Measurements from ENCODE around the gene ZNF212.

Gene ZNF212

DNA sequence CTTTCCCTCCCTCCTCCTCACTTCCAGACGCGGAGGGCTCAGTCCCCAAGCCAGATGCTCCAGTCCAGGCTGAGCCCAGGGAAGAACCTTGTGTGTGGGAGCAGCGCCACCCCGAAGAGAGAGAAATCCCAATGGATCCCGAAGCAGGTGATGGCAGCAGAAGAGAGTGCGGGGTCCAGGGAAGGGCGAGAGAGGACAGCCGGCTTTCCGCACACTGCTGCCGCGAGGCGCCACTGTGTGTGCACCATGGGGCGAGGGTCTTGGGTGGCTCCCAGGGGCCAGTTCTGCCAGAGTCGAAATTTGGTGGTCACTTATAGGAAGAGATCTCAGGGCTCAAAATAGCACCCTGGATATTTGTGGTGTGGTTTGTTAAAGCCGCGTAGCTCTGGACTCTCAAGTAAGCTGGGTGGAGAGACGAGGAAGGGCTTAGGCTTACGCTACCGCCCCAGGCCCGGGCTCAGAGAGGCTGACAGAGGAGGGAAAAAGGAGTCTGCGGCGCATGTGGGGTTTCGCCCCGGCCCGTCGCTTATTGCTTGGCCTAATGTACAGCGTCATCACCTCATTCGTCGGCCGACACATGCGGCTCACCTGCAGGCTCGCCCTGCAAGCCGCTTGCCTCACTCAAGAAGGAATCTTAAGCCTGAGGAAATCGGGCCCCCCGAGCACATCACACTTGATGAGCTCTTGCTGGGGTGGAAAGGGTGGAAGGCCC is 32.0 kb upstream of the ZNF212 start:
- POLR2A ChIA-PET, result no interaction called here
- TF ChIP-seq, protein P1, sequence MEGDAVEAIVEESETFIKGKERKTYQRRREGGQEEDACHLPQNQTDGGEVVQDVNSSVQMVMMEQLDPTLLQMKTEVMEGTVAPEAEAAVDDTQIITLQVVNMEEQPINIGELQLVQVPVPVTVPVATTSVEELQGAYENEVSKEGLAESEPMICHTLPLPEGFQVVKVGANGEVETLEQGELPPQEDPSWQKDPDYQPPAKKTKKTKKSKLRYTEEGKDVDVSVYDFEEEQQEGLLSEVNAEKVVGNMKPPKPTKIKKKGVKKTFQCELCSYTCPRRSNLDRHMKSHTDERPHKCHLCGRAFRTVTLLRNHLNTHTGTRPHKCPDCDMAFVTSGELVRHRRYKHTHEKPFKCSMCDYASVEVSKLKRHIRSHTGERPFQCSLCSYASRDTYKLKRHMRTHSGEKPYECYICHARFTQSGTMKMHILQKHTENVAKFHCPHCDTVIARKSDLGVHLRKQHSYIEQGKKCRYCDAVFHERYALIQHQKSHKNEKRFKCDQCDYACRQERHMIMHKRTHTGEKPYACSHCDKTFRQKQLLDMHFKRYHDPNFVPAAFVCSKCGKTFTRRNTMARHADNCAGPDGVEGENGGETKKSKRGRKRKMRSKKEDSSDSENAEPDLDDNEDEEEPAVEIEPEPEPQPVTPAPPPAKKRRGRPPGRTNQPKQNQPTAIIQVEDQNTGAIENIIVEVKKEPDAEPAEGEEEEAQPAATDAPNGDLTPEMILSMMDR (IDR thresholded peaks at IDR 0.05; ENCODE audit: control extremely low read depth, extremely low read depth, low read depth, missing control alignments), result no peak
- CTCF ChIA-PET, result interaction anchor here (1.5 to 1.6 kb wide), 2 partner anchors 33 to 72 kb away, joined by 3 to 4 read pairs; no protein-coding TSS in a partner anchor
- DNase-seq (ENCODE audit: extremely low spot score), result no peak

- TF ChIP-seq, protein P1 (IDR thresholded peaks at IDR 0.05; ENCODE audit: control extremely low read depth, extremely low read depth, low read depth, missing control alignments), result peak; percentile 58
- peak; percentile 70 for DNase-seq (ENCODE audit: extremely low spot score)
- ChIA-PET CTCF (interaction anchor here (0.7 to 3.0 kb wide), 5 partner anchors 12 to 286 kb away, joined by 3 to 15 read pairs (median 4); partner anchors contain the start of gene ZNF282), POLR2A (no interaction called here)
Observed at GRCh38 chr7:149209518-149210269, 29.8 kb upstream of the ZNF212 start.

DNA sequence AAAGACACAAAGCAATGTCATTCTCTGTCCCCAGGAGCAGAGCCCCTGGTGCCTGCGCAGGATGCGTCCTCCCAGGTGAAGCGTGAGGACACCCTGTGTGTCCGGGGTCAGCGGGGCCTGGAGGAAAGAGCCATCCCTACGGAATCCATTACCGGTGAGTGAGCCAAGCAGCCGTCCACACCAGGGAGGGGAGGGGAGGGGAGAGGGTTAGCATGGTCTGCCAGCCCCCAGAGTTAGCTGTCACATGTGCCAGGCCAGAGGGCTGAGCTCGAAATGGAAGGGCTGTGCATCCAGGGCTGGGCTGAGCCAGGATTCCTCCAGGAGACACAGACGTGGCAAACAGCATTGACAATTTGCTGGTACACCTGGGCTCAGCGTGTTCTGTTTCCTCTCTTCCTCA is 28.9 kb upstream of the ZNF212 start:
- ChIA-PET CTCF (interaction anchor here (0.7 to 3.0 kb wide), 5 partner anchors 13 to 285 kb away, joined by 3 to 15 read pairs (median 4); partner anchors contain the start of gene ZNF282), POLR2A (no interaction called here)
- TF ChIP-seq, protein P1 (IDR thresholded peaks at IDR 0.05; ENCODE audit: control extremely low read depth, extremely low read depth, low read depth, missing control alignments), result no peak
- DNase-seq (ENCODE audit: extremely low spot score), result no peak

DNA sequence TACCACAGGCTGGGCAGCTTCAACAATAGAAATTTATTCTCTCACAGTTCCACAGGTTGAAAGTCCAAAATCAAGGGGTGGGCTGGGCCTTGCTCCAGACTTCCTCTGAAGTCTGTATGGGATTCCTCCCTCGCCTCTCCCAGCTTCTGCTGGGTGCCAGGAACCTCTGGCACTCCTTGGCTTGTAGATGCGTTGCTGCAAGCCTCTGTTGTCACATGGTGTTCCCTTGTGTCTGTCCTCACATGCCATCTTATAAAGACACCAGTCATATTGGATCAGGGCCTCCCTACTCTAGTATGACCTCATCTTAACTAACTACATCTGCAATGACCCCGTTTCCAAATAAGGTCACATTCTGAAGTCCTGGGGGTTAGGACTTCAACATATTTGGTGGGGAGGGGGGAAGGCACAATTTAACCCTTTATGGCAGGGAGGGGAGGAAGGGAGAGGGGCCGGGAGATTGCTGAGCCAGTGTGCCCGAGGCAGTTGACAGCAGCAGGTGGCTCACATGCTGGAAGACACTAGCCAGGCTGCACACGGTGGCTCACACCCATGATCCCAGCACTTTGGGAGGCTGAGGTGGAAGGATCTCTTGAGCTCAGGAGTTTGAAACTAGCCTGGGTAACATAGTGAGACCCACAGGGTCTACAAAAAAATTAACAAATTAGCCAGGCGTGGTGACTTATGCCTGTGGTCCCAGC is 25.3 kb upstream of the ZNF212 start:
- no peak for DNase-seq (ENCODE audit: extremely low spot score)
- TF ChIP-seq, protein P1 (IDR thresholded peaks at IDR 0.05; ENCODE audit: control extremely low read depth, extremely low read depth, low read depth, missing control alignments), result no peak
- CTCF ChIA-PET, result interaction anchor here (0.9 to 2.3 kb wide), 7 partner anchors 9 to 47 kb away, joined by 3 to 10 read pairs (median 3); partner anchors contain the start of genes ZNF282 and ZNF783
- POLR2A ChIA-PET, result no interaction called here

DNA sequence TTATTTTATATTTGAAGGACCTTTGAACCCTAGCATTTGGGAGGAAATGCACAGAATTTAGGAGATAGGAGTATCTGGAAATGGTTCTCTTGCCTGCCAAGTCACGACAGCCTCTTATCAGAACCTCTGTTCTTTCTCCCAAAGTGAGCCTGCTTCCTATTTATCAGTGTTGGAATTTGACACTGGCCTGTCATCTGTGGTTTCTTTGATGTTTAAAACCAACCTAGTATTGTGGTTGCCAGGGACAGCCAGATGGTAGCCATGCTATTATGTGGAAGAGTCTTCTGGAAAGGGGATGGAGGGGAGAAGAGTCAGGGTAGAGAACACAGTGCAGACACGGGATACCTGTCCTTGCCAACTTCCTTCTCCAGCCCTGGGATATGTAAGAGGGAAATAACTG is 23.0 kb upstream of the ZNF212 start:
- POLR2A ChIA-PET, result no interaction called here
- no peak for DNase-seq (ENCODE audit: extremely low spot score)
- TF ChIP-seq, protein P1 (IDR thresholded peaks at IDR 0.05; ENCODE audit: control extremely low read depth, extremely low read depth, low read depth, missing control alignments), result no peak
- CTCF ChIA-PET, result no interaction called here

DNA sequence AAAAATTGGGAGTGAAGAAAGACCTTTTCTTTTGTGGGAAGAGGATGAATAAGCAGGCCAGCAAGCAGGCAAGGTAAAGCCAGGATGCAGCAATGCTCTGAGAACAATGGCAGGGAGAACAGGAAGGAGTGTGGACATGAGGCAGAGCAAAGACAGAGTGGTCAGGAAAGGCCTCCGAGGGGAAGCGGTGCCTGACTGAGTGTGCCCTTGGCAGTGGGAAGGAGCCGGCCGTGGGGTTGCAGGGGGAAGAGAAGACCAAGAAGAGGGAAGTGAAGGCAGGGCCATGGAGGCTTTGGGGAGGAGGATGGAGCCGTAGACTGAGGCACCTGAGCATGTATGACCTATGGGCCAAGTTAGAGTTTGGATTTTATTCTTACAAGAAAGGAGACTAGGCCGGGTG is 21.9 kb upstream of the ZNF212 start:
- POLR2A ChIA-PET, result no interaction called here

More for the DNA sequence above, 21.9 kb upstream of the ZNF212 start:
- DNase-seq (ENCODE audit: extremely low spot score), result no peak
- TF ChIP-seq, protein P1 (IDR thresholded peaks at IDR 0.05; ENCODE audit: control extremely low read depth, extremely low read depth, low read depth, missing control alignments), result no peak
- CTCF ChIA-PET, result no interaction called here

Data from GM10248 (cell line).